ENCODE measurements around the gene HSF5. TPM values are rescaled to one million over a fixed set of nuclear protein-coding genes. Genes with fewer than 3 reads are reported as not detected.

HSF5 gene
- total and polyA plus RNA-seq, 2 of the 13 experiments (the other 11 are each of a cell fraction or from before 2014, with no cell fraction given), result not detected

DNA sequence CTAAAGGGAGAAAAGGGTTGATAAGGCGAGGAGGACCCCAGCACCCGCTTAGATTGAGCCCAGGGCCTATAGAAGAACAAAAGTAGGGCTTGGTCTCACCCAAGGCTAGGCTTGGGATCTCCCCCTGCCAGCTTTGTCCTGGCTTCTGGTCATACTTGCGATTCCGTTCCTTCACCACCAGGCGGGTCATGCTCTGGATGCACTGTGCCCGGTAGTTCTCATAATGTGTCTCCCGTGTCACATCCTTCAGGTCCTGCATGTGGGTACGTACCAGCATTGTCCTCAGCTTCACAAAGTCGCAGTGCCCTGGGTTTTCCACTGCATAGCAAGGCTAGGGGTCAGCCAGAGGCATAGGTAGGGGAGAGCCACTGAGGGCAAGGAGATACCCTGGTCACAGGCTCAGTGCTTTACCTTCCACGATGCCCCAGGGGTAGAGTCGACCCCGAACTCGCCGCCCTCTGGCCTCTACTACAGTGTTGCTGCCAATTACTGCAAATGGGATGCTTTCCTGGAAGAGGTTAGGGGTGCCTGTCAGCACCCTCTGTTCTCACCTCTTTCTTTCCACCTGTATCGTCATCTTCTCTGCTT lies 32.7 kb upstream of the HSF5 start (continued):
- no peak for TF ChIP-seq NFATC3 (CRISPR knock-in tag; IDR thresholded peaks at IDR 0.05)
- TF ChIP-seq, protein P1, sequence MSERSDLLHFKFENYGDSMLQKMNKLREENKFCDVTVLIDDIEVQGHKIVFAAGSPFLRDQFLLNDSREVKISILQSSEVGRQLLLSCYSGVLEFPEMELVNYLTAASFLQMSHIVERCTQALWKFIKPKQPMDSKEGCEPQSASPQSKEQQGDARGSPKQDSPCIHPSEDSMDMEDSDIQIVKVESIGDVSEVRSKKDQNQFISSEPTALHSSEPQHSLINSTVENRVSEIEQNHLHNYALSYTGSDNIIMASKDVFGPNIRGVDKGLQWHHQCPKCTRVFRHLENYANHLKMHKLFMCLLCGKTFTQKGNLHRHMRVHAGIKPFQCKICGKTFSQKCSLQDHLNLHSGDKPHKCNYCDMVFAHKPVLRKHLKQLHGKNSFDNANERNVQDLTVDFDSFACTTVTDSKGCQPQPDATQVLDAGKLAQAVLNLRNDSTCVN (CRISPR knock-in tag; IDR thresholded peaks at IDR 0.05; ENCODE audit: borderline replicate concordance), result peak; percentile 51; the same call in 1 of the 2 replicates
- TF ChIP-seq, protein P2, sequence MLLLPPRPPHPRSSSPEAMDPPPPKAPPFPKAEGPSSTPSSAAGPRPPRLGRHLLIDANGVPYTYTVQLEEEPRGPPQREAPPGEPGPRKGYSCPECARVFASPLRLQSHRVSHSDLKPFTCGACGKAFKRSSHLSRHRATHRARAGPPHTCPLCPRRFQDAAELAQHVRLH (CRISPR knock-in tag; IDR thresholded peaks at IDR 0.05; ENCODE audit: borderline replicate concordance, low read depth), result 0 out of 2 replicates have a peak, but pooled peaks have one; percentile 39
- TF ChIP-seq SP4 (CRISPR knock-in tag; IDR thresholded peaks at IDR 0.05), result no peak
- TF ChIP-seq FLYWCH1 (CRISPR knock-in tag; IDR thresholded peaks at IDR 0.05), result no peak
- TF ChIP-seq TEAD3 (CRISPR knock-in tag; optimal IDR thresholded peaks at IDR 0.05; ENCODE audit: borderline replicate concordance), result peak; percentile 70
- TF ChIP-seq FOXA3 (CRISPR knock-in tag; IDR thresholded peaks at IDR 0.05), result 0 out of 2 replicates have a peak, but pooled peaks have one; percentile 12
- no peak for TF ChIP-seq NCOA2 (CRISPR knock-in tag; IDR thresholded peaks at IDR 0.05)
- TF ChIP-seq ZNF574 (CRISPR knock-in tag; IDR thresholded peaks at IDR 0.05), result no peak
- TF ChIP-seq SMC3 (IDR thresholded peaks at IDR 0.05; ENCODE audit: low read length), result peak; percentile 70
- TF ChIP-seq ATF1 (CRISPR knock-in tag; IDR thresholded peaks at IDR 0.05), result 0 out of 2 replicates have a peak, but pooled peaks have one; percentile 24
- no peak for TF ChIP-seq GABPA (IDR thresholded peaks at IDR 0.05; ENCODE audit: low read depth, low read length)
- TF ChIP-seq GABPA (CRISPR knock-in tag; IDR thresholded peaks at IDR 0.05; ENCODE audit: low read depth), result 0 out of 2 replicates have a peak, but pooled peaks have one; percentile 33
- TF ChIP-seq, protein P3, sequence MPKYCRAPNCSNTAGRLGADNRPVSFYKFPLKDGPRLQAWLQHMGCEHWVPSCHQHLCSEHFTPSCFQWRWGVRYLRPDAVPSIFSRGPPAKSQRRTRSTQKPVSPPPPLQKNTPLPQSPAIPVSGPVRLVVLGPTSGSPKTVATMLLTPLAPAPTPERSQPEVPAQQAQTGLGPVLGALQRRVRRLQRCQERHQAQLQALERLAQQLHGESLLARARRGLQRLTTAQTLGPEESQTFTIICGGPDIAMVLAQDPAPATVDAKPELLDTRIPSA (CRISPR knock-in tag; IDR thresholded peaks at IDR 0.05; ENCODE audit: borderline replicate concordance), result no peak
- 0 out of 2 replicates have a peak, but pooled peaks have one; percentile 12 for TF ChIP-seq ELF3 (CRISPR knock-in tag; IDR thresholded peaks at IDR 0.05)
- TF ChIP-seq SALL1 (CRISPR knock-in tag; IDR thresholded peaks at IDR 0.05), result peak; percentile 35; the same call in 1 of the 2 replicates
- TF ChIP-seq SMAD3 (CRISPR knock-in tag; IDR thresholded peaks at IDR 0.05), result no peak

All from HepG2 (cell line).